NCI-H1694 treated with DMSO at 0.1 percent for 48 hours (cell line): ENCODE measurements around the gene ARHGEF7.
"Not testable (repeated sequence)": the region's sequence is repeated elsewhere in the genome, so short reads cannot be mapped to it uniquely, and the experiment has no call there.

Experiments used
- DNase-seq: peaks from one replicate; lab custom pipeline; 2025; lab: John Stamatoyannopoulos, UW

Gene ARHGEF7

GRCh38 chr13:111171112-111171511 lies 56.0 kb downstream of the ARHGEF7 start:
- DNase-seq = no peak

GRCh38 chr13:111171629-111172028 lies 56.5 kb downstream of the ARHGEF7 start:
- DNase-seq = no peak

- peak; percentile 43 for DNase-seq
These were observed 59.4 kb downstream of the ARHGEF7 start for GRCh38 chr13:111174377-111175114.

- DNase-seq = no peak
These were observed 60.3 kb downstream of the ARHGEF7 start for GRCh38 chr13:111175372-111175771.

- no peak for DNase-seq
These were observed 60.8 kb downstream of the ARHGEF7 start for GRCh38 chr13:111175935-111176334.

GRCh38 chr13:111176421-111176820 lies 61.3 kb downstream of the ARHGEF7 start:
- DNase-seq = no peak

GRCh38 chr13:111177081-111177711 lies 62.1 kb downstream of the ARHGEF7 start:
- DNase-seq = peak; percentile 61

- no peak for DNase-seq
These were observed 62.8 kb downstream of the ARHGEF7 start for GRCh38 chr13:111177921-111178320.

- DNase-seq = no peak
These were observed 63.3 kb downstream of the ARHGEF7 start for GRCh38 chr13:111178402-111178801.

GRCh38 chr13:111179908-111180760 lies 65.0 kb downstream of the ARHGEF7 start:
- no peak for DNase-seq

GRCh38 chr13:111181977-111182376 lies 66.9 kb downstream of the ARHGEF7 start:
- no peak for DNase-seq

GRCh38 chr13:111183087-111183645 lies 68.1 kb downstream of the ARHGEF7 start:
- no peak for DNase-seq

GRCh38 chr13:111183959-111184358 lies 68.8 kb downstream of the ARHGEF7 start:
- no peak for DNase-seq

- peak; percentile 21 for DNase-seq
These were observed 69.6 kb downstream of the ARHGEF7 start for GRCh38 chr13:111184458-111185401.

- DNase-seq = no peak
These were observed 71.3 kb downstream of the ARHGEF7 start for GRCh38 chr13:111186305-111186935.

- DNase-seq = peak; percentile 93
These were observed 72.9 kb downstream of the ARHGEF7 start for GRCh38 chr13:111187960-111188541.

- not testable (repeated sequence) for DNase-seq
These were observed 74.0 kb downstream of the ARHGEF7 start for GRCh38 chr13:111189064-111189505.

- DNase-seq = not testable (repeated sequence)
These were observed 74.4 kb downstream of the ARHGEF7 start for GRCh38 chr13:111189516-111189915.

GRCh38 chr13:111193223-111193622 lies 78.1 kb downstream of the ARHGEF7 start:
- not testable (repeated sequence) for DNase-seq

GRCh38 chr13:111194651-111195050 lies 79.5 kb downstream of the ARHGEF7 start:
- DNase-seq = not testable (repeated sequence)
